Skeletal muscle cell (primary cell): Measurements from ENCODE around the gene LCOR.
"Not testable (repeated sequence)": the region's sequence is repeated elsewhere in the genome, so short reads cannot be mapped to it uniquely, and the experiment has no call there.

ENCODE experiments used
- DNase-seq: peaks from one replicate; pipeline ENCODE4 v3.0.0-alpha.2; 2010; ENCODE audit warnings: low read depth
- H3K4me3 ChIP-seq: 2 replicates; pipeline ENCODE4 v1.5.1; 2011; ENCODE audit warnings: low read depth, mild to moderate bottlenecking, control low read depth, low read length, moderate library complexity

Gene LCOR

DNA sequence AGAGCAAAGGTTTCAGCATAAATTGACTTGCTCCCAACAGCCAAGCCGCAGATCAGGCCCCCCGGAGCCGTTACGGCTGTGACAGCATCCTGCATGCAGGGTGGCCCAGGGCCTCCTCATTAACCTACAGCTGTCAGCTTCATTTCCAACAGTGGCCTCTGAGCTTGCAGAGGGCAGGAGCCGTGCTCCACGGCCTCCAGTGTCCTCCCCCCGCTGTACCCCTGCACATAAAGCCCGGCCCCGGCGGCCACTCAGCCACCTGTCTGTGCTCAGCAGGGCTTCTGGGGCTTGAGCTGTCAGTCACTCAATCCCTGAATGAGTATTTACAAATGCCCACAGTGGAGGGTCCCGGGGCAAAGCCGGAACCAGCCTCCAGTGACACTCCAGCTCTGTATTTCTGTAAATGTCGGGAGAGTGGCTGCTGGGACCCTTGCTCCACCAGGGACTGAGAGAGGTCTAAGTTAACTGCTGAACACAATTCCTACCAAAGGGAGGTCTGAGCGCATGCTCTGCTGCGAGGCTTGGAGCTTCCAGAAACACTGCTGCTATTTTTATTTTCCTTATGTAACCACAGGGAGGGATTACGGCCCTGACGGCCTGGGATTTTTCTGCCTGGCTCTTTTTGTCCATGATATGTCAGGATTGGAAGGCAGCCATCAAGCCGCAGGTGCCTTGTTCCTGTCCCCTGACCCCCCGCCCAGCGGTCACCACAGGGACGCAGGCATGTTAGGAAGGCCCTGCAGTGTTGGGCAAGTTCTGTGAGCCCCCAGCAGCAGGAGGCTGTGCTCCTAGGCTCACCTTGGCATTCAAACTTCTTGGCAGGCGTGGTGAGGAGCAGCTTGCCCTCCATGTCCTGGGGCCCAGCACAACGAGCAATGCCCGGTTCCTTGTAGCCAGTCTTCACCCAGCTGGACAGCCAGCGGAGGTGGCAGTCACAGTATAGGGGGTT, 188.6 kb downstream of the LCOR start:
- DNase-seq: no peak
- no peak overlapping the region for H3K4me3 ChIP-seq

DNA sequence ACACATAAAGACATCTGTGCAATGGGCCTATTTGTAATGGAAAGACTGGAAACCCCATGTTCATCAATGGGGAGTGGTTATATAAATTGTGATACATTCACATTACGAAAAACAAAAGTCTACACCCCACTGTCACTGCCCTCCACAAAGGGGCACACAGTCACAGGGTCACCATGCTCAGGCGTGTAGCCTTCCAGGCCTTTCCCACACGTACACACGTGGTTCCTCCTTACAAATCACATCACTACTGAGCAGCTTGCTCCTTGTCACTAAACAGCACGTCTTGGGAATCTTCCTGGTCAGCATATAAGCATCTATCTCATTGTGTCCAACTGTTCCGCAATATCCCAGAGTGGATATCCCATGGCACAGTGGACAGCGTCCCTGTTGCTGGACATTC, 190.5 kb downstream of the LCOR start:
- no peak for DNase-seq
- no peak overlapping the region for H3K4me3 ChIP-seq

DNA sequence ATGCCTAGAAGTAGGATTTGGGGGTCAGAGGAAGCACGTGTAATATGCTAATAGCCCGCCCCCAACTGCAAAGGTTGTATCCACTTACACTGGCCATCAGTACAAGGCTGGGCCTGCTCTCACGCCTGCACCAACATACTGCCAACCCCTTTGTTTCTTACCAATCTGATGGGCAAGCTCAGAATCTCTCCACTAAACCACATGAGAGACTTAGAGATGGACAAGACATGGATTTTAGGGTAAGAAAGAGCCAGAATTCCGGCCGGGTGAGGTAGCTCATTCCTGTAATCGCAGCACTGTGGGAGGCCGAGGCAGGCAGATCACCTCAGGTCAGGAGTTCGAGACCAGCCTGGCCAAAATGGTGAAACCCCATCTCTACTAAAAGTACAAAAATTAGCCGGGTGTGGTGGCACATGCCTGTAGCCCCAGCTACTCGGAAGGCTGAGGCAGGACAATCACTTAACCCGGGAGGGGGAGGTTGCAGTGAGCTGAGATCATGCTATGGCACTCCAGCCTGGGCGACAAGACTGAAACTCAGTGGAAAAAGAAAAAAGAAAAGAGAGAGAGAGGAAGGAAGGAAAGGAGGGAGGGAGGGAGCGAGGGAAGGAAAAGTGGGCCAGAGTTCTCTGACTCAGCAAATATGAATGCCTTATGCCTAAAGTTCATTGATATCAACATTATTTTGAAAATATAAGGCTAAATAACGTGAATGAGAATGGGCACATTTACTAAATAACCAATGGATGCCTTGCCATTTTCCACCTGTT, 191.5 kb downstream of the LCOR start:
- no peak for DNase-seq
- H3K4me3 ChIP-seq: peak overlapping the region; percentile 6

DNA sequence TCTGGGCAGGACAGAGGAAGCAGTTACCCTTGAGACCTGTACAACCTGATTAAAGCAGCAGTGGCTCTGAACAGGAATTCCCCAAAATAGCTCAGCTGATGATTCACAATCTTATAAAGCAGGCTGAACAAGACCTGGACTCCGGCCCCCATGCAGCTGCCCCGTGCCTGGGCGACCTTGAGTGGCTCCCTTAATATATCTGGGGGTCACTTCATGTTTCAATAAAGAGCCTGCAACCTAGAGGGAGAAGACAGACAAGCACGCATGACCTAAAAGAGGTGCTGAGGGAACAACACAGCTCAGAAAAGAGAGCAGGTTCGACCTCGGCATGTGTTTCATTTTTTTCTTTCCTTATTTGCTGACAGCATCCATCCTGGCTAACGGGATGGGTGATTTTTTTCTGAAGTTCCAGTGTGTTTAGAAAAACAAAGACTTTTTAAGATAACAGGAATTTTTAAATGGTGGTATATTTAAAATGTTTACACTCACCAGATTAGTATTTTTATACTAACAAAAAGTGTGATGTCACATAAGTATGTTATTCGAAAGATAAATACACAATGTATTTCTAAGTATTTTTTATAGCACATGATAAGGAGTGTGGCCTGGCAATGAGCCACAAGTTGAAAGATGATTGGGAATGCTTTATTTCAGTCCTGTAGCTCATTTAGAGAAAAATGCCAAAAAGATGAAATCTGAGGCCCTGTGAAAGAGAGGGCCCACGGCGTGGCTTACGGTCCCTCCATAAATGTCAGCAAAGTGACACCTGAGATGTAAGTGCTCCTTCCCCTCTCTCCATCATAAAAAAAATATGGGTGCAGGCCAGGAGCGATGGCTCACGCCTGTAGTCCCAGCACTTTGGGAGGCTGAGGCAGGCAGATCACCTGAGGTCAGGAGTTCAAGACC, 192.3 kb downstream of the LCOR start:
- DNase-seq: no peak
- peak overlapping the region; percentile 6 for H3K4me3 ChIP-seq

DNA sequence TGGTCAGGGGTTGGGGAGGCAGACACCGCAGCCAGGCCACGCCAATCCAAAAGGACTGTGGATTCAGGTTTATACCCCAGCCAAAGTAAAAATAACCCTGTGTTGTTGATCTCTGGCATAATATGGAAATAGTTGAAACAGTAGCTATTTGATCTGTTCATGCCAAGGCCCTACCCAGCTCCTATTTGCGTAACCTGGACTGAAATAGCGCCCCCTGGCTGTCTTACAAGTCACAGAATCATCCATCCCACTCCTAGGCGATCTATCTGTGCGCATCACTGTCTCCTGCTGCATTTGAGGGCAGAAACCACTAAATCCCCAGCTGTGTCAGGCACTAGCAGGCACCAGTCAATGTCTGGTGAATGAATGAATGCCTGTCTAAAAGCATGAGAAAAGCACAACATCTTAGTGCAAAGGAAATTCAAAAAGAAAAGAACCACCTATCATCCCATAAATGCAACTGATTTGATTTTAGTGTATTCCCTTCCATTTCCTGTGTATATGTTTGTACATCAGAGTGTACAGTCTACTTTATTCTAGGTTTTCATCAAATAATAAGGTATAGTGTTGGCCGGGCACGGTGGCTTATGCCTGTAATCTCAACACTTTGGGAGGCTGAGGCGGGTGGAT, 193.6 kb downstream of the LCOR start:
- no peak for DNase-seq

DNA sequence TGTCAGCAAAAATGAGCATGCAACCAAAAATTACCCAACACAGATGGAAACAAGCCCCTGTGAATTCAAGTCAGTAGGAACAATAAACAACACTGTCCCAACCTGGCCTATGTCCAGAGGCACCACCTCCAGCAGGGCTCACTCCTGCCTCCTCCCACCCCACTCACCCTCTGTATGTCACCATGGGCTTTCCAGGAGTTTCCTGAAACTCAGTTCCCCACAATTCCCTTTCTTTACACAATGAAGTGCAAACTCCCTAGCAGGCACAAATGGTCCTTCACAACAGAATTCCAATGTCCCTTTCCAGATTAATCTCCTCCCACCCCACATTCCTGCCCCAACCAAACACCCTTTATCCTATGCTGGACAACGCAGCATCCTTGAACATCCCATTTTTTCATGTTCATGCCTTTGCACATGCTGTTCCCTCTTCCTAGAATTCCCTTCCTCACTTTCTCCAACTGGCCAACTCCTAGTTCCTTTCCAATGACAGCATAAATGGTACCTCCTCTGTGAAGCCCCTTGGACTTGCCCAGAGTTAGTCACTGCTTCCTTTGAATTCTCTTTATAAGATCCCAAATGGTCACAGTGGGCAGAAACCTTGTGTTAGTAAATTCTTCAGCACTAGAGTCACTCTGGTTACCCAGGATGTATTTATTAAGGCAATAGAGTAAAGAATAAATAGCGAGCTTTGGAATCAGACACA, 196.2 kb downstream of the LCOR start:
- no peak for DNase-seq
- H3K4me3 ChIP-seq: no peak overlapping the region

More for the DNA sequence above, 193.6 kb downstream of the LCOR start:
- H3K4me3 ChIP-seq: no peak overlapping the region

DNA sequence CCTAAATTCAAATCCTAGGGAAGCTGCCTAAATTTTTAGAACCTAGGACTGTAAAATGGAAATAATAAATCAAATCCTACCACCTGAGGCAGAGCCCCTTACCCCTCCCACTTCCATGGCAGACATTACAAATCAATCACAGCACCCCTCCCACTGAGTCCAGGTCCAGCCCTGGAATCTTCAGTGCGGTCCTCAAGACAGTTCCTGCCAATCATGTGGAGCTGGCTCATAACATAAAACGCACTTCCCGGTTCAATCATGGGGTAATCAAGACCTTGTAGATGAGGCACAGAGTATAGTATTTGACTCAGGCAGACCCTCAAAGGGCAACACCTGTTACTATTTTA, 196.7 kb downstream of the LCOR start:
- DNase-seq: no peak
- no peak overlapping the region for H3K4me3 ChIP-seq

DNA sequence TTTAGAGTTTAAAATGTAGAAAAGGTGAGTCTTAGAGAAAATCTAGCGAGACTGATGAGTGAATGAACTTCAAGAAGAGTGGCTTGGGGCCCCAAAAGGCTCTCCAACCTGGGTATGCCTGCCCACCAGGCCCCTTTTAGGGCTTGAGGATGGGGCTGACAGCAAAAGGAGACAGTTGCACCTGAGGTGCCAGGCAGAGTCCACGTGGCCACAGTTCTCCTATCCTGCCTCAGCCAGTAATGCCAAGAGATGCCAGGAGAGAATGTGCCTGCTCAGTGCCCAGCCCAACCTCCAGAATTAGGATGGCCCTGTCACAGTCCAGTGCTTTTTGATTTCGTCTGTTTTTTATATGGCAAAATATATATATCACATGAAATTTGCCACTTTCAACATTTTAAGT, 197.2 kb downstream of the LCOR start:
- DNase-seq: no peak

DNA sequence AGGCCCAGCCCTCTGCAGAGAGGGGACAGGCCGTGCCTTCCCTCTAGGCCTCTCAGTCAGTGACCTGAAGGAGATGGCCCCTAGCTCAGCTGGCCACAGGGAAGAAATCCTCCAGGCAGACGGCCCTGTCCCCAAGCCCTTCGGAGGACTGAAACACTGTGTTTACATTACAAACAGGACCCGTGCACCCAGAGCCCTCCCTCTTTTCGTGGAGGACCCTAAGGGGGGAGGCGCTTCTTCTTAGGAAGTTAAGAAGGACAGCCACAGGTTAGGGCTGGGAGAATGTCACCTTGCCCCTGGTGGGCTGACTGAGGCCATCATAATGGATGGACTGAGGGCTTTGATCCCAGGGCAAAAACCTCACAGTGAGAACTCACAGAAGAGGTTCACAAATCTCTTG, 198.8 kb downstream of the LCOR start:
- DNase-seq: no peak
- H3K4me3 ChIP-seq: no peak overlapping the region

More for the DNA sequence above, 197.2 kb downstream of the LCOR start:
- H3K4me3 ChIP-seq: no peak overlapping the region

DNA sequence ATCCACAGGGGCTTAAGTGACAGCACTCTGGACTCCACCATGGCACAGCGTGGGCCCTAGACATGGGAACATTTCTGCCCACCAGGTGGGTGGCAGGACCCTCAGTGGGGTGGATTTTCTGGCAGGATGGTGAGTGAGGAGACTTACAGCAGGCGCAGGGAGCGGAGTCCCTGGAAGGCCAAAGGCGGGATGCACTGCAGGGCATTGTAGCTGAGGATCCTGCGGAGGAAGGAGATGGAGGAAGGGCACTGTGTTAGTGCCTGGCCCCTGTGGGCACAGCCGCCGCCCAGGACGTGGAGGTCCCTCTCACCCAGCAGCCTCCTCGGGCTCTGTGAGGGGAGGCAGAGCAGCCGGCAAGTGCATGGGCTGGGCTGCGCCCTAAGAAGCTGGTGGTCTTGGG, 199.4 kb downstream of the LCOR start:
- DNase-seq: no peak
- H3K4me3 ChIP-seq: no peak overlapping the region

DNA sequence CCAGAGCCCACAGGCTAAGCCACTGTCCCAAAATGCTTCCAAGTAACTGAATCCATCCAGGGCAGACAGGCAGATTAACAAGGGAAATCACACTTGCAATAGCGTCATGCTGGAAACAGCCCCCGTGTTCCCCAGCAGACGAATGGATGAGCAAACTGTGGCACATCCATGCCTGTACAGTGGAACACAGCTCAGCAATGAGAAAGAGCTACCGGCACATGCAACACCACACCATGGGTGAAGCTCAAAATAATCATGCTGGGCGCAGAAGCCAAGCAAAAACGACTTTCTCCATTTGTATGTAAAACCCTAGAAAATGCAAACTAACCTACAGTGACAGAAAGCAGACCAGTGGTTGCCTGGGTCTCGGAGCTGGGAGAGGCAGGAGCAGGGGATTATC, 200.5 kb downstream of the LCOR start:
- H3K4me3 ChIP-seq: no peak overlapping the region
- DNase-seq: no peak

DNA sequence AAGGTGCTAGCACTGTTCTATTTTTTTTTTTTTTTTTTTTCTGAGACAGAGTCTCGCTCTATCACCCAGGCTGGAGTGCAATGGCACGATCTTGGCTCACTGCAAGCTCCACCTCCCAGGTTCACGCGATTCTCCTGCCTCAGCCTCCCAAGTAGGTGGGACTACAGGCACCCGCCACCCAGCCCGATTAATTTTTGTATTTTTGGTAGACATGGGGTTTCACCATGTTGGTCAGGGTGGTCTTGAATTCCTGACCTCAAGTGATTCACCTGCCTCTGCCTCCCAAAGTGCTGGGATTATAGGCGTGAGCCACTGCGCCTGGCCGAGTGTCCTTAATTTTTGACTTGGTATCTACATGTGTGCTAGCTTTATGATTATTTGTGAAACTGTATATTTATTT, 201.7 kb downstream of the LCOR start:
- not testable (repeated sequence) for DNase-seq, H3K4me3 ChIP-seq

DNA sequence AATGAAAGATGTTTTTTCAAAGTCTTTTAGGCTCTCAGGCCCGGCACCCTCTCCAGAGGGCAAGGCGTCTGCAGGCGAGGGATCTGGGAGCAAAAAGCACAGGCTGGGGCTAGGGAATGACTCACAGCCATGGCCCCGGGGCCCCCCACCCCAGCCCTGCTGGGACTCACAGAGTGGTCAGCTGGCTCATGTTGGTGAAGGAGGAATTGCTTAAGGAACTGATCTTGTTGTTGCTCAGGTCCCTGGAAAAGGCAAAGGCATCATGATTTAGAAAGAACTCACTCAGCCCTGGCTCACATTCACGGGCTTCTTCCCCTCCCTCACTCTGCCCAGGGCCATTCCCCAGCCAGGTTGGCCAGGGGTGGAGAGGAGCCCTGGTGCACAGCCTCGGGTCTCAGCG, 202.2 kb downstream of the LCOR start:
- no peak overlapping the region for H3K4me3 ChIP-seq
- no peak for DNase-seq

DNA sequence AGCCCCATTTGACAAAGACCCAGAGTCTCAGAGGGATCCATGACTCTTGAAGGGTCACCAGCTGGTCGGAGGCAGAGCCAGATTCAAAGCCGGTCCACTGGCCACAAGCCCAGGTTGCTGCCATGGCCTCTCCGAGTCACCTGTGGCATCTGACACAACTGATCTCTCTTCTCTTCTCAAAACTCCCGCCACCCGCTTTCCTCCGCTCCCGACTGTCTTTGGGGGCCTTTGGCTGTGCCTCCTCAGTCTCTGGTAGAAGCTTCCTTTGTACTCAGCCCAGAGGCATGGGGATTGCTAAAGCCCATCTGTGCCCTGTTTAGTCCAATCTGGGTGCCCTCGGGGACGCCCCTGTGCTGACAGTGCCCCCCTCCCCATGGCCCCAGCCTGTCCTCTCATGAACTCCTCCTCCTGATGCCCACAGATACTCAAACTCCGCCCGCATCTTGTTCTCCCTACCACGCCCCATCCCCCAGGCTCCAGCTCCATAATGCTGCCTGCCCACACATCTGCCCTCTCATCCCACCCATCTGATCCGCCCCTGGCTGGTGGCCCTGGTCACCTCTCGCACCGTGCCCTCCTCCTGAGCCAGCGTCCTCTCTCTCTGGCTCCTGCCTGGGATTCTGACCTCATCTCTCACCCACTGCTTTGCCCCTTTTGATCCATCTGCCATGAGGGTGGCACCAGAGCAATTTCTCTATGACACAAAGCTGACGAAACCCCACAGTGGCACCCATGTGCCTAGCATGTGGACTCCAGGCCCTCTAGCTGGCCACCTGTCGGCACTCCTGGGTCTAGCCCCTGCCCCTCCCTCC, 203.1 kb downstream of the LCOR start:
- no peak for DNase-seq
- no peak overlapping the region for H3K4me3 ChIP-seq

DNA sequence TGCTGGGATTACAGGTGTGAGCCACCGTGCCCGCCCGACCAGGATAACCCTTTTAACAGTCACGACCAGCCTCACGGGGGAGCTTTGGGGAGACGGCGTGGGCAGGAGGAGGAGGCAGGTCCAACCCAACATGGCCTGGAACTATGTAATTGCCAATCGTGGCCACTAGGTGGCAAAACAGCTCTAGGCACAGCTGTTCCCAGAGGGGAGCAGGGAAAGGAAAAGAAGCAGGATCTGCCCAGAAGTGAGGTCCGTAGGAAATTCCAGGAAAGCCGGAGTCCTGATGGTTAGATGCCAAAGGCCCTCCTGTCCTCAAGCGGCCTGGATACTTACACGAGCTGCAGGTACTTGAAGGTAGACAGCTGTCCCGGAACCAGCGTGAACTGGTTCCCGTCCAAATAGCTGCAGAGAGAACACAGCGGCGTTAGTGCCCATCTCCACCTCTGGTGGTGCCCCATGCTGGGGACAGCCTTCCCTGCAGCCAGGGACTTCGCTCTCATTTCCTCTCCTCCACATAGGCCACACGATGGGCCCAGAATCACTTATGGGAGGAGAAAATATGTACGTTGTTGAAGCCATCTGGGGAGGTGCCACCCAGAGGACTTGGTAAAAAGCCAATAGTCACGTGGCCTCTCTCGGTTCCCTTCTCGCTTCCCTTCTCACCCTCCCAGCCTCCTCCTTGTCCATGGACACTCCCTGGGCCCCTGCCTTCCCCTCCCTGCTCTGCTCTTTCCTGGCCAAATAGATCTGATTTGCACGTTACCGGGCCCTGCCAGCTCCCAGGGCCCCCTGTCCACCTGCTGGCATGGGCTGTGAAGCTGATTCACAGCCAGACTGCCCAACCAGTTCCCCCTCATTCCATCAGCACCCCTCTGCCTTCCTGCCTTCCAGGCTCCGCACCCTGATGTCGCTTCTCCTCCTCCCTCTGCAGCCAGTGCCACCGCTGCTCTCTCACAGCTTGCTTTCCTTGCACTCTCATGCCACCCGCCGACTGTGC, 205.6 kb downstream of the LCOR start:
- H3K4me3 ChIP-seq: peak overlapping the region; percentile 31
- DNase-seq: peak; percentile 24

DNA sequence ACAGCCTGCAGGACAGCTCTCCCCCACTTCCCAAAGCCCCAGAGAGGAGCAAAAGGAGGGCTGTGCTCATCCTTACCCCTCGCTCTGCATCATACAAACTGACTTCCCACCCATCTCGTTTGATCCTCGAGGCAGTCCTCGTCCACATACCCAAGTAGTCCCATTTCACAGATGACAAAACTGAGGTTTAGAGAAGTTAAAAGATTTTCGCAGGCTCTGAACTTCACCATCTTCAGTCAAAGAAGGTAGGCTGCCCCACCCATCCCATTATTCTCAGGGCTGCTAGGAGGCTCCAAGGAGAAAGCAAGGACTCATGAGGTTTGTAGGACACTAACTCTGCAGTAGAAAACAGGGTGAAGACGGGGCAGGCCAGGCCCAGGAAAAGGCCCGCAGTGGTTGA, 206.6 kb downstream of the LCOR start:
- no peak for DNase-seq
- no peak overlapping the region for H3K4me3 ChIP-seq
